Lower leg skin (tissue), 3 donors: ENCODE data around the gene DENND4C.
"Not testable (repeated sequence)": the region's sequence is repeated elsewhere in the genome, so short reads cannot be mapped to it uniquely, and the experiment has no call there.

Experiments
- CTCF ChIP-seq, 3 donors: fragments of 450-650 bp; IDR thresholded peaks; one replicate each; pipeline ENCODE4 v1.5.1; 2016; ENCODE audit warnings: antibody characterized with exemption in 3 of 3, mild to moderate bottlenecking in 3 of 3, moderate library complexity in 2 of 3
- POLR2A ChIP-seq, 2 donors: fragments of 450-650 bp; IDR thresholded peaks; one replicate each; pipeline ENCODE4 v1.6.1; 2016 to 2017; ENCODE audit warnings: antibody characterized with exemption in 2 of 2, mild to moderate bottlenecking in 1 of 2, moderate library complexity in 1 of 2

- TF ChIP-seq CTCF, POLR2A (IDR thresholded peaks at IDR 0.05): not testable (repeated sequence)
Observed at GRCh38 chr9:19251203-19251602, 20.7 kb downstream of the DENND4C start.
